Islet of Langerhans (tissue), 1 donor: ENCODE data around the gene PRKCB.
"Not testable (repeated sequence)": the region's sequence is repeated elsewhere in the genome, so short reads cannot be mapped to it uniquely, and the experiment has no call there.

Source experiments
- FAIRE-seq: peaks from one replicate; lab custom pipeline; 2011; peaks lifted over from hg19 to GRCh38; lab: Jason Lieb, UNC

The PRKCB gene

DNA sequence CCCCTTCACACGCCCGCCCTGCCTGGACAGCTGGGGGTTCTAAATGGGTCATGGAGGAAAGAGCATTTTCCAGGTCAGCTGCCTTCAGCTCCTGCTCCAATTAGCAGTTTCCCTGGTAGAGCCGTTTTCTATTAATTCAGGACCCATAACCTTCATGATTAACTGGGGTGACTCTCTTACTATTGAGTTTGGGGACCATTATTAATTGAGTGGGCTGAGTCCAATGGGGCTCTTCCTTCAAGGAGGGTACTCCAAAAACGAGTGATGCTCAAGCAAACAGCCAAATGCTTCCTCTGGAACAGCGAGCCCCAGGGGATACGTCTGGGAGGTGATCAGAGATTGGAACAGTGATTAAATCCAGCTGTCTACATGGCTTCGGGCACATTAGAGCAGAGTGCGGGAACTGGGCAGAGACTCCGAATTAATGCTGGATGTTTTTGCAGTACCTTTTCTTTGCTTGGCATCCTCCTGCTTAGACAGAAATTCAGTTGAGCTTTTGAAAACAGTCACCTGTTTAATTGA, 352.3 kb downstream of the PRKCB start:
- FAIRE-seq, result no peak

- no peak for FAIRE-seq
Measured at GRCh38 chr16:24188751-24189318, 353.1 kb downstream of the PRKCB start.

- no peak for FAIRE-seq
Measured at GRCh38 chr16:24189941-24190340, 354.2 kb downstream of the PRKCB start.

DNA sequence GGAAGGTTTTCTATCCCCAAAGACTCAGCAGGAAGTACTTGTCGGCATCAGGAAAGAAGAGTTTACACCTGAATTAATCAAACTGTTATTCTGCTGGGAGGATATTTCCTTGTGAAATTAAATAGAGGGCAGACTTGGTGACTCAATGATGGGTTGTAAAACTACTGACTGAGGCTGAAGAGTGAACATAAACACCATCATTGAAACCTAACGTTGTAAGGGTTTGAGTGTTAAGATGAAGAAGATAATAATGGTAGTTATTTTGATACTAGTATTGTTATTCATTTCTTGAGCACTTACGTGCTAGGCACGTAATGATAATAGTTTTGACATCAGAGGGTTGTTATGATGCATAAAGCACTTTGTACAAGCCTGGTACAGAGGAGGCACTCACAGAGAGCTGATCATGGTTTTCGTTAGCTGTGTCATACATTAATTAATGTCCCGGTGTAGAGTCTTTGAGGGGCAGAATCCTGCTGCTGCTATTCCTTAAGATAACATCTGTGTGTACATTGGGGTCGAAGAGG, 356.2 kb downstream of the PRKCB start:
- no peak for FAIRE-seq

GRCh38 chr16:24195221-24195620, 359.4 kb downstream of the PRKCB start:
- FAIRE-seq, result no peak

GRCh38 chr16:24198807-24199533, 363.2 kb downstream of the PRKCB start:
- no peak for FAIRE-seq

GRCh38 chr16:24203675-24204074, 367.9 kb downstream of the PRKCB start:
- no peak for FAIRE-seq

DNA sequence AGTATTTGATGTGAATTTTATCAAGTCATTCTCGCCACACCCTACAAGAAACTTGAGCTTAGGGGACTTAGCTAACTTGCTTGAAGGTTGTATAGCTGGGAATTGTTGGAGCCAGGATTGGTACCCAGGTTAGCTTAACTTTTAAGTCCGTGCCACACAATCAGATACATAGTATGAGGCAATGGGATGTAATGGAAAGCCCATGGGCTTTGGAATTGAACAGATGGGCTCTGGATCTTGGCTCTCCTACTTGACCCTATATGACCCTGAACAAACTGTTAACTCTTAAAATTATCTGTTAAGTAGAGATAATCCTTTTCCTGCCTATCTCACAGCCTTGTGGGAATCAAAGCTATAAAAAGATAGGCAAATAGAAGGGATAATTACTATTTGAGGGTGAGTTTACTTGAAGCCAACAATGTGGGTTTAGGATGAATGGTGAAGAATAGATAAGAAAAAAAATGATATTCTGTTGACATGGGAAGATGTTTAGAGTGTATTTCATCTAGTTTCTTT, 368.4 kb downstream of the PRKCB start:
- no peak for FAIRE-seq

- FAIRE-seq, result no peak
Measured at GRCh38 chr16:24206926-24207325, 371.1 kb downstream of the PRKCB start.

DNA sequence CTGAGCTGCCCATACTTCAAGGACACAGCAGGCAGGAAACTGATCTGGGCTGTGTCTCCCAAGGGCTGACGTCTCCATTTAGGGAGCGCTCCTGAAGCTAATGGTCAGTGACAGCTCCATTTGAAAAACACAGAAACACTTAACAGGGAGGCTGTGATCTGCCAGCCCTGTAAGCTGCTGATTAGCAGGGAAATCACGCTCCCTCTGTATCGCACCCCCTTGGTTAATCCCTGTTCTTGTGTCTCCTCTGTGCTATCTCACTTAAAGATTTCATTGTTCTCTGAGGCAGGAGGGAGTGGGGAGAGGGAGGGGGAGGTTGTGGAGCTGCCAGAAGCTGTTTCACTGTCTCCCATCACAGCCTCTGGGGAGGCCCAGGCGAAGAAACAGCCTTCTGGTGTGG, 372.9 kb downstream of the PRKCB start:
- FAIRE-seq, result no peak

- no peak for FAIRE-seq
Measured at GRCh38 chr16:24214992-24215391, 379.2 kb downstream of the PRKCB start.

DNA sequence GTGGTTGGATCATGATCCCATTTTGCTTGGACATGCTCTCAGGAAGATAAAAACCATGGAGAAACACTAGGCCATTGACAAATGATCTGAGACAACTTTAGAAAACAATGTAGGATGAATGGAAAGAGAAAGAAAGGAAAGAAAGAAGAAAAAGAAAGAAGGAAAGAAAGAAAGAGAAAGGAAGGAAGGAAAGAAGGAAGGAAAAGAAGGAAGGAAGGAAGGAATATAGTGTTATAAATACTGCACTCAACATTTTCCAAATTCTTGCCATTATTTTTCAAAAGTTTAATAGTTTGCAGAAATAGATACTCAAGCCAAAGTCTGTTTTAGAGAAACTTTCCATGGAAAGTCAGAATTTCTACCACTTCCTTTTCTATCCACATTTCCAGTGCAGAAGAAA, 381.2 kb downstream of the PRKCB start:
- no peak for FAIRE-seq

- no peak for FAIRE-seq
Measured at GRCh38 chr16:24217461-24217860, 381.7 kb downstream of the PRKCB start.

DNA sequence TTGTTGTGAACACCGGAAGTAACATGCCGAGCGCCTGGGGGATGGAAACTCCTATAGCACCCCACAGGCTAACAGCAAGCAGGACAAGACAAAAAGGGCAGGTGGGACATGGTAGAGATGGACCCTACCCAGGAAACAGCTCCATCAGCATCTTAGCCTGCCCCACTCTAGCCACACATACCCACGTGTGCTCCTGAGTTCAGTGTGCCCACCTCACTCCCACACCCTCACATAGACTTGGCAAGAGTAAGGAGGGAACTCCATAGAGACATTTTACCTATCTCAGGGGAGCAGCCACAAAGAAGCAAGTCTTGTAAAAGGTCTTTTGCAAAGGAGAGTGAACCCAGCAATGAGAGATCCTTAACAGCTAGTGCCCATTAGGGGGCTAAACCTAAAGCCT, 382.5 kb downstream of the PRKCB start:
- FAIRE-seq, result no peak

- FAIRE-seq, result no peak
Measured at GRCh38 chr16:24221219-24221618, 385.4 kb downstream of the PRKCB start.

DNA sequence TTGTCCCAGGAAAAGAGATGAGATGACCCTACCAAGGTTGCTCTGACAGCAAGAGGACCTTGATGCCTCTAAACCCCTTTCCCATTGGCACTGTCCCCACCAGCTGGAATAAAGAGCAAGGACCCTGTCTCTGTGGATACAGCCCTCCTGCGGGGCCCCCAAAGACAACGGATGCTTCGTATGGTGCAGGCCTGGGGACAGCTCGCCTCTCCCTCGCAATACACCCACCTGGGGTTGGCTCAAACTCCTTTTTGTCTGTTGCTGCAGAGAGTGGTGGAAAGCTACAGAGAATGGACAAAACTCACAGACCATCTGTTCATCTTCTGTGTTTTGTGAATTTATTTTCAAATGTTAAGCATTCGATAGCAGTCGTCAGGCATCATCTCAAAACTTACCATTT, 392.7 kb downstream of the PRKCB start:
- no peak for FAIRE-seq

DNA sequence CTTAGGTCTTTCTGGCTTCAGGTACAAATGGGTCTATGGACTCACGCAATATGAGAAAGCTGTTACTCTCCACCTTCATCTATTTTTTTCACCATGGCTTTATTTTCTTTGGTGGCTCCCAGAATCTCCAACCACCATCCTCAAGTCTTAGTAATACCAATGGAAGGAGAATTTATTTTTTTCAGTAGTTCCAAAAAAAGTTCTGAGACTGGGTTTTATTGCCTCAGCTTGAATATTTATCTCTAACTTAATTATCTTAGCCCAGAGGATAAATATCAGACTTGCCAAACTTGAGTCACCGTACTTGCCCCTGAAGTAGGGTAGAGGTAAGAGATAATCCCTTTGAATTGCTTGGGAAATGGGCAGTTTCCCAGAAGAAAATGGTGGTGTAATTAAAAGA, 397.2 kb downstream of the PRKCB start:
- no peak for FAIRE-seq

GRCh38 chr16:24234737-24235136, 399.0 kb downstream of the PRKCB start:
- FAIRE-seq, result no peak

DNA sequence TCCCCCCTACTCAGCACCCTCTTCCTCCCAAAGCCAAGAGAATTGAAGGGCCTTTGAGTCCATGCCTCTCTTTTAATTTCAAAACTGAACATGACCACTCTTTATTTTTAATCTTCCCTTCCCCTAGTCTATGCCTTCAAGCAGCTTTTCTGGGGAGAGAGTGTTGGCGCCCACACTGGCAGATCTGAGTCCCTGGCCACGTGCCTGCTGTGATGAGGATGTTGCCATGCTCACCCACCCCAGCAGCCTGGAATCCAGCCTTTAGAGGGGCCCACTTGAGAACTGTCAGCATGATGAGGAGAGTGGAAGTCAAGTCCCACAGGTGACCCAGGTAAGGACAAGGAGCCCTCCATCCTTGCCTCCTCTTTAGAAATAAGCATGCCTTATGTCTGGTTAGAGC, 400.0 kb downstream of the PRKCB start:
- FAIRE-seq, result no peak

DNA sequence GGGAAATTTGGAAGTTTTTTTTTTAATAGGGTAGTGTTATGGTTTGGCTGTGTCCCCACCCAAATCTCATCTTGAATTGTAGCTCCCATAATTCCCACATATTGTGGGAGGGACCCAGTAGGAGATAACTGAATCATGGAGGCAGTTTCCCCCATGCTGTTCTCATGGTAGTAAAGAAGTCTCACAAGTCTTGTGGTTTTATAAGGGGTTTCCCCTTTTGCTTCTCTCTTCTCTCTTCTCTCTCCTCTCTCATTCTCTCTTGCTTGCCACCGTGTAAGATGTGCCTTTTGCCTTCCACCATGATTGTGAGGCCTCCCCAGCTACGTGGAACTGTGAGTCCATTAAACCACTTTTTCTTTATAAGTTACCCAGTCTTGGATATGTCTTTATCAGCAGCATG, 403.1 kb downstream of the PRKCB start:
- FAIRE-seq, result not testable (repeated sequence)

DNA sequence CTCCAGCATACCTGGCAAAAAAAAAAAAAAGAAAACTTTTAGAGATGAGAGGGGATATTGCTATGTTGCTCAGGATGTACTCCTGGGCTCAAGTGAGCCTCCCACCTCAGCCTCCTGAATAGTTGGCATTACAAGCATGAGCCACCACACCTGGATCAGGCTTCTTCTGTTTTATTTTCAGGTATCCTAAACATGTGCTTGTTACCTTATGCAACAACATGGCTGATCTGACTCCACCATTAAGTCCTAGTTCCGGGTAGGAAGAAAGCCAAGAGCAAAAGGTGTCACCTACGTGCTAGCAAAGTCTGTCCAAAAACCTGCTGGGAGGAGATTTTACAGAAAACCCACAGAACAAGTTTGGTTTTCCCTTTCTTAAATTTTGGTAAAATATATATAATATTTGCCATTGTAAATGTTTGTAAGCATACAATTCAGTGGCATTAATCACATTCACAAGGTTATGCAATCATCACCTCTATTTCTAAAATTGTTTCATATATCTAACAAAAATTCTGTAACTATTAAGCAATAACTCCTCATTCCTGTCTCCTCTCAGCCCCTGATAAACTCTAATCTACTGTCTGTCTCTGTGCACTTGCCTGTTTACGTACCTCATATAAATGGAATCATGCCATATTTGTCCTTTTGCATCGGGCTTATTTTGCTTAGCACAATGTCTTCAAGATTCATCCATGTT, 411.3 kb downstream of the PRKCB start:
- FAIRE-seq, result no peak

DNA sequence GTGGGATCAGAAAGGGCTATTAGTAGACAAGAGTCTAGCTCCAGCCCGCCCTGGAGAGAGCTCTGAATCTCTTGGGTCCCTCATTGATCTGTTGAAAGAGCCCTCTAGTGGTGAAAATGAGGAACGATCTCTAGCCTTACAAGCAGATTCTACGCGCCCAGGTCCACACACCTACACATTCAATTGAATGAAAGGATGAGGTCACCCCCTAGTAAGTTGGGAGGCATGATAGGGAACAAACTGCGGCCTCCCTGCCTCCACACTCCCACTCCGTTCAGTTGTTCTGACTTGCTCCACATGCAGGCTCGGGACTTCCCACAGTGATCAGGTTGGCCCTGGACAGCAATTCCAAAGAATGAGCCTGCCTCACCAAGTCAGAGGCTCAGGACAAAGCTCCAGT, 417.4 kb downstream of the PRKCB start:
- no peak for FAIRE-seq
